ENCODE data around the gene RADX. TPM values are rescaled to one million over a fixed set of nuclear protein-coding genes. Genes with fewer than 3 reads are reported as not detected.

RADX gene

GRCh38 chrX:106726485-106727437 is 115.0 kb downstream of the RADX start, which contains the start of gene RNF128:
Gene RNF128 (plus strand): TSS chrX:106726701. CDS start chrX:106726914, 213 bp downstream.
- H3K36me3 ChIP-seq (ENCODE audit: insufficient read depth, low read length), result no peaks in the 10 kb centered on the region
- H3K4me1 ChIP-seq (ENCODE audit: control insufficient read depth, insufficient read depth, low read length), result no peaks in the 10 kb centered on the region
- peak within 1 kb of the TSS; percentile 72 for H3K4me3 ChIP-seq (ENCODE audit: low read length)
- no peaks in the 10 kb centered on the region for H3K9me3 ChIP-seq (replicated peaks; ENCODE audit: low read length)
- H3K27me3 ChIP-seq (ENCODE audit: control insufficient read depth, insufficient read depth, low read length), result peaks cover 7% of the 10 kb centered on the region
- H3K4me2 ChIP-seq (ENCODE audit: low read length), result peak within 1 kb of the TSS; percentile 88
- peak within 1 kb of the TSS; percentile 65 for H3K9ac ChIP-seq (ENCODE audit: low read depth, low read length)

GRCh38 chrX:106728337-106728736 is 116.6 kb downstream of the RADX start:
- Histone ChIP-seq H3K4me2 (ENCODE audit: low read length) (no peak overlapping the region), H3K9ac (ENCODE audit: low read depth, low read length) (no peak overlapping the region), H3K4me3 (ENCODE audit: low read length) (no peak overlapping the region), H3K27me3 (ENCODE audit: control insufficient read depth, insufficient read depth, low read length) (peaks cover 7% of the 10 kb centered on the region), H3K36me3 (ENCODE audit: insufficient read depth, low read length) (no peaks in the 10 kb centered on the region), H3K4me1 (ENCODE audit: control insufficient read depth, insufficient read depth, low read length) (no peaks in the 10 kb centered on the region), H3K9me3 (replicated peaks; ENCODE audit: low read length) (no peaks in the 10 kb centered on the region)

Small RNAs within 50 kb of the gene (small RNA-seq; reads per million reads assigned to genes)
- gene AL590808.1 (not detected), gene MIR548AN (not detected)

Measured in skeletal muscle satellite cell (primary cell).